Fibroblast of skin of right quadriceps (primary cell): Measurements from ENCODE around the gene CDKN1A.

Experiments used
- DNase-seq: peaks from one replicate; pipeline ENCODE4 v3.0.0-alpha.2; 2013

Gene CDKN1A

GRCh38 chr6:36656441-36656840 lies 22.1 kb upstream of the CDKN1A start:
- no peak for DNase-seq

GRCh38 chr6:36657271-36657670 lies 21.2 kb upstream of the CDKN1A start:
- no peak for DNase-seq

GRCh38 chr6:36657942-36658544 lies 20.5 kb upstream of the CDKN1A start:
- DNase-seq = peak; percentile 77

- DNase-seq = peak; percentile 90
Observed at GRCh38 chr6:36659271-36659670, 19.2 kb upstream of the CDKN1A start.

- no peak for DNase-seq
Observed at GRCh38 chr6:36660771-36661471, 17.6 kb upstream of the CDKN1A start.

- DNase-seq = no peak
Observed at GRCh38 chr6:36662380-36662779, 16.1 kb upstream of the CDKN1A start.

- DNase-seq = no peak
Observed at GRCh38 chr6:36662827-36663256, 15.7 kb upstream of the CDKN1A start.

- DNase-seq = no peak
Observed at GRCh38 chr6:36663504-36664446, 14.7 kb upstream of the CDKN1A start.

GRCh38 chr6:36665180-36665579 lies 13.3 kb upstream of the CDKN1A start:
- no peak for DNase-seq

GRCh38 chr6:36666287-36666686 lies 12.2 kb upstream of the CDKN1A start:
- no peak for DNase-seq

- peak; percentile 68 for DNase-seq
Observed at GRCh38 chr6:36666826-36667591, 11.5 kb upstream of the CDKN1A start.

- no peak for DNase-seq
Observed at GRCh38 chr6:36668591-36668990, 9.9 kb upstream of the CDKN1A start.

- DNase-seq = no peak
Observed at GRCh38 chr6:36669002-36669401, 9.5 kb upstream of the CDKN1A start.

- DNase-seq = no peak
Observed at GRCh38 chr6:36670271-36670670, 8.2 kb upstream of the CDKN1A start.

- no peak for DNase-seq
Observed at GRCh38 chr6:36671687-36672375, 6.7 kb upstream of the CDKN1A start.

GRCh38 chr6:36673882-36674281 lies 4.6 kb upstream of the CDKN1A start:
- DNase-seq = no peak

GRCh38 chr6:36674942-36675341 lies 3.6 kb upstream of the CDKN1A start:
- no peak for DNase-seq

GRCh38 chr6:36676141-36677058 lies 2.1 kb upstream of the CDKN1A start:
- DNase-seq = peak; percentile 29

- no peak for DNase-seq
Observed at GRCh38 chr6:36677059-36677749, 1.3 kb upstream of the CDKN1A start.

GRCh38 chr6:36677753-36678487 lies 594 bp upstream of the CDKN1A start:
- DNase-seq = no peak
